LNCaP clone FGC (cell line): ENCODE data around the gene PRPF19.

Experiments
- DNase-seq: peaks from one replicate; pipeline ENCODE4 v3.0.0-alpha.2; 2011; ENCODE audit warnings: low read depth
- H3K4me3 ChIP-seq: 2 replicates; pipeline ENCODE4 v1.5.1; 2011; ENCODE audit warnings: mild to moderate bottlenecking, low read depth, low read length, control low read depth
- CTCF ChIP-seq: IDR thresholded peaks from 2 replicates; pipeline ENCODE4 v1.5.1; 2012; ENCODE audit warnings: mild to moderate bottlenecking; ENCODE audit not compliant: control insufficient read depth, insufficient read depth; ENCODE audit errors: extremely low read depth

The PRPF19 gene

GRCh38 chr11:60915248-60915914 is 9.0 kb upstream of the PRPF19 start:
- TF ChIP-seq CTCF, result peak; percentile 57
- H3K4me3 ChIP-seq, result peak overlapping the region; percentile 73

DNA sequence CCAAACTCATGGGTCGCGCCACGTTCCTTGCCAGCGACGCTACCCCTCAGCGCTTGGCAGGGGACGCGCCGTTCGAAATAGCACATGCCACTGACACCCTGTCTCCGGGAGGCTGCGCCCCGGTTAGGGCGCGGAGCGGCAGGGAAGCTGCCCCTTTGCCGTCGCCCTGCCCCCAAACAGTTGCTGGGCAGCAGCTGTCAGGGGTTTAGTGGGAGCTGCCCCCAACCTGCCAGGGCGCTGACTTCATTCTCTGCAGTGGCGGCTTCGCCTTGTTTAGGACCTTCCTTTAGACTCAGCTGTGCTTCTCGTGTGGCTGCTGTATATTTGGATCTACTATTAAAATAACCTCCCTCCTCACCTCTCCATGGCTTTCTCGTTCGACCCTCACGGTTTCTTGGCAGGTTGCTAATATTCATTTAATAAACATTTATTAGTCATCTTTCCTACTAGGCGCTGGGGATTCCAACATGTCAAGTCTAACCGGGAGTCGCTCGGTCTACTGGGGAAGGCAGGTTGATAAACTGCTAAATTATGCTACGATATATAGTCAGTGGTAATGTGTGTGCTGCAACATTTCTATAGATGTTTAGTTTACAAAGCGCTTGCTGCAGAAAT is 8.4 kb upstream of the PRPF19 start:
- no peak for TF ChIP-seq CTCF
- H3K4me3 ChIP-seq, result peak overlapping the region; percentile 73
- no peak for DNase-seq

More at GRCh38 chr11:60915248-60915914, 9.0 kb upstream of the PRPF19 start:
- no peak for DNase-seq

DNA sequence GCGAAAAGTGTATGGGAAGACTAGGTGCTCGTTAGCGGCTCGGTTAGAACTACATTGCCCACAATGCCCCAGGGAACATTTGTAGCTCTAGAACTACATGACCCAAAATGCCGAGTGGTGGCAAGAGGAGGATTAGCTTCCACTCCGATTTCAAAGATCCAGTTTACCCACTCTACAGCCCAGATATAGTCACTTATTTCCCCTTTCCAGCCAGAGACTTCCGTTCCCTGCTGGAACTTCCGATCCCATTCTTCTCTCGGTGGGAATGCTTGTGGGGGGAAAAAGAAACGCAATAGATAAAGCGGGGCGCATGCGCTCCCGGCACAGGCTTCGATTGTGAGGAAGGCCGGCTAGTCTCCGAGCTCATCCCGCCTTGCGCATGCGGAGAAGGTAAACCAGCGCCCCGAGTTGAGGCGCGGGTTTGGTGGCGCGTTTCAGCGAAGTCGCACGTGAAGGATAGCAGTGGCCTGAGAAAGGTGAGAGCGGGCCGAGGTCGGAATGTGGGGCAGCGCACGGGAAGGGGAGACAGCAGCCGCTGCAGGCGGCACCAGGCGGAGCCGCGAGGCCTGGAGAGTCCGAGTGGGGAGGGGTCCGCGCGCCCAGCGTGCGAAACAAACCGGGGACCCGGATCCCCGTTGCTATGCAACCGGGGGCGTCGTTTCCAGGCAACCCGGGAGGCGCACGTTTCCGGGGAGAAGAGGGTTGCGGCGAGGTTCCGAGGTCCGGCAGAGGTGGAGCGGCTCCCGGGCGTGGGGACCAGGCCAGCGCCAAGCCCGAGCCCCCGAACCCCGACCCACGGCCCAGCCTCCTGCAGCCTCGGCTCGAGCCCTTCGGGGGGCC is 7.6 kb upstream of the PRPF19 start, which contains the start of gene TMEM109:
TSS of gene TMEM109 (plus strand) at position 366 of the 840 bp plus-strand sequence. CDS start 5,536 bp downstream, outside the sequence.
- peak; percentile 69 for DNase-seq
- no peak for TF ChIP-seq CTCF

GRCh38 chr11:60912851-60913528 is 6.6 kb upstream of the PRPF19 start:
- H3K4me3 ChIP-seq, result peak overlapping the region; percentile 73
- no peak for TF ChIP-seq CTCF
- peak; percentile 57 for DNase-seq

More for the DNA sequence above, 7.6 kb upstream of the PRPF19 start, which contains the start of gene TMEM109:
- peak within 1 kb of the TSS; percentile 73 for H3K4me3 ChIP-seq

DNA sequence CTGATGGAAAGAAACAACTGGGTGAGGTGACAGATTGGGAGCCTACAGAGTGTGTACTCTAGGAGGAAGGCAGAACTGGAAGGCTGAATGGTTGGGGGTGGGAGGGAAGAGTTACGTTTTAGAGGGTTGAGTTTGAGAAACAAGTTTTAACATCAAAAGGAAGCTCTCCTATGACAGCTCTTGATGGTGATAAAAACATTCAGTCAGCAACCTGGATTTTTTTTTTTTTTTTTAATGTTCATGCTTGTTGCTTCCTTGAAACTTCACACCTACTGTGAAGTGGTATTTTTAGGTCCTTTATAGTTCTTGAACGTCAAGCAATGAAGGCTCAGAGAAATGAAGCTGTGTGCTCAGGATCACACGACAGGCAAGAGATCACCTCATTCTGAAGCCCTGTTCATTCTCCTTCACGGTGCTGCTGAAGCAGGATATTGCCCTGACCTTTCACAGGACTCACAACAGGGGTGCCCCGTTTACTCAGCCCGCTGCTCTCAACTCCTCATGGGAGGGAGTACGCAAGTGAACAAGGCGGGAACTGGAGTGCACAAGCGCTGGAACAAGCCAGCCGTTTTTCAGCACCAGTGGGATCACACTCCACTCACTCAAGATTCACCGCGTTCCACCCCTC is 6.0 kb upstream of the PRPF19 start:
- no peak for TF ChIP-seq CTCF
- no peak for DNase-seq
- no peak overlapping the region for H3K4me3 ChIP-seq
